Amniotic stem cell (primary cell): ENCODE measurements around the gene PTPRK.

ENCODE experiments used
- DNase-seq: peaks from one replicate; lab custom pipeline; 2025; lab: John Stamatoyannopoulos, UW

The PTPRK gene

GRCh38 chr6:128515550-128516513, 4.6 kb downstream of the PTPRK start:
- DNase-seq, result no peak

GRCh38 chr6:128513878-128514277, 6.5 kb downstream of the PTPRK start:
- no peak for DNase-seq

- DNase-seq, result no peak
These were observed 8.1 kb downstream of the PTPRK start for GRCh38 chr6:128512296-128512695.

- DNase-seq, result no peak
These were observed 8.9 kb downstream of the PTPRK start for GRCh38 chr6:128511506-128511905.

GRCh38 chr6:128509709-128510108, 10.7 kb downstream of the PTPRK start:
- no peak for DNase-seq

GRCh38 chr6:128508588-128509296, 11.7 kb downstream of the PTPRK start:
- DNase-seq, result peak; percentile 65

GRCh38 chr6:128507337-128508310, 12.8 kb downstream of the PTPRK start:
- no peak for DNase-seq

GRCh38 chr6:128505603-128506002, 14.8 kb downstream of the PTPRK start:
- DNase-seq, result no peak

GRCh38 chr6:128504003-128504654, 16.3 kb downstream of the PTPRK start:
- DNase-seq, result no peak

- DNase-seq, result no peak
These were observed 19.4 kb downstream of the PTPRK start for GRCh38 chr6:128500749-128501600.

- no peak for DNase-seq
These were observed 20.4 kb downstream of the PTPRK start for GRCh38 chr6:128500014-128500413.

- no peak for DNase-seq
These were observed 21.2 kb downstream of the PTPRK start for GRCh38 chr6:128499079-128499731.

- no peak for DNase-seq
These were observed 22.2 kb downstream of the PTPRK start for GRCh38 chr6:128498234-128498633.

- DNase-seq, result no peak
These were observed 24.7 kb downstream of the PTPRK start for GRCh38 chr6:128495536-128496333.

- no peak for DNase-seq
These were observed 26.0 kb downstream of the PTPRK start for GRCh38 chr6:128494440-128494839.

GRCh38 chr6:128493877-128494276, 26.5 kb downstream of the PTPRK start:
- DNase-seq, result no peak

GRCh38 chr6:128492386-128492785, 28.0 kb downstream of the PTPRK start:
- no peak for DNase-seq

GRCh38 chr6:128491610-128492206, 28.7 kb downstream of the PTPRK start:
- DNase-seq, result no peak
